NOMO-1 (cell line): ENCODE results near the gene JPH4.
"Not testable (repeated sequence)": the region's sequence is repeated elsewhere in the genome, so short reads cannot be mapped to it uniquely, and the experiment has no call there.

Experiments used
- DNase-seq, 2 experiments: peaks; one replicate each; lab custom pipeline; 2025; ENCODE audit not compliant: unreplicated experiment in 2 of 2; lab: John Stamatoyannopoulos, UW

The JPH4 gene

GRCh38 chr14:23550131-23550811 is 28.3 kb downstream of the JPH4 start:
- no peak for DNase-seq

GRCh38 chr14:23548351-23549318 is 30.0 kb downstream of the JPH4 start:
- DNase-seq: no peak

GRCh38 chr14:23547924-23548323 is 30.7 kb downstream of the JPH4 start:
- no peak for DNase-seq

DNA sequence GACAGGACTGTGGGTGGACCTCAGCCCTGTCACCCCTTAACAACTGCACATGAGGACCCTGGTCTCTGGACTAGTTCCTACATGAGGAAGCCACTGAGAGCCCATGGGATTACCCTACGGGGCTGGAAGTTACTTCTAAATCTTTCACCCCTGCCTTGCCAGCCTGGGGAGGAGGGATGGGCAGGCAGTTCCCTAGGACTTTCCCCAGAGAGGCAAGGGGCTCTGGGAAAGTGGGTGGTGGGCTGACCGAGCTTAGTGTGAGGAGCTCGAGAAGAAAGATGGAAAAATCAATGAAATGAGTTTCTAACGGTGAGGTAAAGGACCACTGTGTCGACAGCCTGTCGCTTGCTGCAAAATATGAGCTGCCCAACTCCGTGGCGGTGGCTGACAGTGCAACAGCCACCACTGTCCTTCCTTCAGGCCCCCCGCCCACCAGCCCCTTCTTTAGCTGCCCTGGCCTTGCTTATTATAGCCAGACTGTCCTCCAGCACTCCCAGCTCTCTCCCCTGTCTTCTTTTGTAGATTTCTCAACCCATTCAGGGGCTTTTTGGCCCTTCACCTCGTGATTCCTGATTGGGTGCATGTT is 32.0 kb downstream of the JPH4 start:
- DNase-seq: no peak

- DNase-seq: no peak
Measured at GRCh38 chr14:23545740-23546365, 32.7 kb downstream of the JPH4 start.

- DNase-seq: no peak
Measured at GRCh38 chr14:23544511-23545447, 33.8 kb downstream of the JPH4 start.

GRCh38 chr14:23543403-23543802 is 35.2 kb downstream of the JPH4 start:
- no peak for DNase-seq

- DNase-seq: no peak
Measured at GRCh38 chr14:23542261-23542660, 36.3 kb downstream of the JPH4 start.

DNA sequence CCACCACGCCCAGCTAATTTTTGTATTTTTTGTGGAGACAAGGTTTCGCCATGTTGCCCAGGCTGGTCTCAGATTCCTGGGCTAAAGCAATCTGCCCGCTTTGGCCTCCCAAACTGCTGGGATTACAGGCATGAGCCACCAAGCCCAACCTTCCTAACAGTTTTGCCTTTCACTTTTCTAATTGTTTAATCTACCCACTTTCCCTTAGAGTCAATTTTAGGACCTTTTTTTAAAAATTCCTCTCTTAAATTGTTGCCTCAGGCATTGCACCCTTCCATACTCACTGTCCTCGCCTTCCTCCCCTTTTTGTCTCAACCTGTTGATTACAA is 38.5 kb downstream of the JPH4 start:
- DNase-seq: no peak

DNA sequence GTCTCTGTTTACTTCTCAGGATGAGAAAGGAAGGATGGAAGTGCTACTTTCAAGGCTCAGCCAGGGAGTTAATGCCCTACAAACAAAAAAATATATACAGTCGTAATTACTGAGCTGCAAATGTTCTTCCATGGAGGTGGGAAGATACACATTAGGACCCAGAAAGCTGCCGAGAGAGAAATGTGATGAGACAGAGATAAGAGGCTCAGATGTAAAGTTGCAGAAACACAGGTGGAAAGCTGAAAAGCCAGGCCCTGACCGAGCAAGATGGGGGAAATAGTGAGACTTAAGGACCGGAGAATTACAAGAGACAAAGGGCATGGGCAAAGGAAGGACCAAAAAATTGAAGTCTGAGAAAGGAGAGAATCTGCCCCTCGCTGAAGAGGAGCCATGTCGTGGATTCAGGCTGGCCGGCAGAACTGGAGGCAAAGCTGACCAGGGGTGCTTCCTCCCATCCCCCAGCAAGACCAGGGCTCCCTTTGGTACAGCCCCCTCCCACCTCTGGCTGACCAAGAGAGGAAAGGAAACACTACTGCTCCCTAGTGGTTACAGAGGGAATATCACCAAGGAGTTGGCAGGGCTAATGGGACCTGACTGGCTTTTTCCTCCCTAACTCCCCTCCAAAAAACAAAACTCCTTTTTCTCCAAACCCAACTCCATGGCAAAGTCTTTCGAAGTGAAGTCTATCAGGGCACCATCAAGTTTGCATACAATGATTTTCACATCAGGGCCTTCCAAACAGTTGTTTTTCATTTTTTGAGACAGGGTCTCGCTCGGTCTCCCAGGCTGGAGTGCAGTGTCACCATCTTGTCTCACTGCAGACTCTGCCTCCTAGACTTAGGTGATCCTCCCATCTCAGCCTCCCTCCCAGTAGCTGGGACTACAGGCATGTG is 39.1 kb downstream of the JPH4 start:
- peak in 1 of 2 experiments; percentile 43 for DNase-seq

DNA sequence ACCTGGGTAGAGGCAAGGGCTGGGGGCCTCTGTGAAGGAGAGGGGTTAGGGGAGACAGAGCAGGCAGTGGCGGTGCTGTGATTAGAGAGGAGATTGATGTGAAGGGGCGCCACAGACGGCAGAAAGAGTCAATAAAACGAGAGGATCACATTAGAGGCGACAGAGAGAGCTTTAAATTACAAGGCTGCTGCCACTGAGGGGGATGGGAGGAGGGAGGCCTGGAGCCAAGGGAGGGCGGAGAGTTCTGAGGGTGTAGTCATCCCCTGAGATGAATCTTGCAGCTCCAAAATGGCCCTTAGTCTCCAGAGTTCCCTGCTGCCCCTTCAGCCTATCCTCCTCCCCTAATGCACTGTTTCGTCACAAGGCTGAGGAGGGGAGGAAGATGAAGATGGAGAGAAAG is 39.8 kb downstream of the JPH4 start:
- DNase-seq: no peak

DNA sequence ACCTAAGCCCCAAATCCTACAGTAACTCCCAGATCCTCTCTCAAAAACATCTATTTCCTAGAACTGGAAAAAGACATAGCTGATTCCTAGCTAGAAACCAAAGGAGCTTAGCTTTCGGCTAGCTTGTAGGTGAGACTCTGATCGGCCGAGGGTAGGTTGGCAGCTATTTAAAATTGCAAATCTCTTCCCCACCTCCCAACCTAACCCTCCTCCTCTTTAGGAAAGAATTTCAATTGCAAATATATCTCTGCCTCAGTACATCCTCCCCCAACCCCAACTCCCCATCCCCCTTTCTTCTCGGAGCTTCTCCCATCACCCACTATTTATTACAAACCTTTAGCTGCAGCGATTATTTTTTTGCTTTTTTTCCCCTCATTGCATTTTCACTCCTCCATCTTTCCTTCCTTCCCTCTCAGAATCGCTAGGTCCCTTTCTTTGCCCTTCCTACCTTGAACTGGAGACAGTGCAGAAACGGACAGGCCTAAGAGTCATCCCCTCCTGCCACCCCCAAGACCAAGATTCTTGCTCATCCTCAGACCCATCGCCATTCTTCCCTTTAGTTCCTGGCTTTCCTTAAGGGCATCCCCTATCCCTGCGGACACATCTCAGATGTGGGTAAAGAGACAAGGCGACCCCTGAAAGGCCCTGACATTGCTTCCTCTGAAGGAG is 40.4 kb downstream of the JPH4 start:
- DNase-seq: no peak

GRCh38 chr14:23537351-23538049 is 41.1 kb downstream of the JPH4 start:
- no peak for DNase-seq

DNA sequence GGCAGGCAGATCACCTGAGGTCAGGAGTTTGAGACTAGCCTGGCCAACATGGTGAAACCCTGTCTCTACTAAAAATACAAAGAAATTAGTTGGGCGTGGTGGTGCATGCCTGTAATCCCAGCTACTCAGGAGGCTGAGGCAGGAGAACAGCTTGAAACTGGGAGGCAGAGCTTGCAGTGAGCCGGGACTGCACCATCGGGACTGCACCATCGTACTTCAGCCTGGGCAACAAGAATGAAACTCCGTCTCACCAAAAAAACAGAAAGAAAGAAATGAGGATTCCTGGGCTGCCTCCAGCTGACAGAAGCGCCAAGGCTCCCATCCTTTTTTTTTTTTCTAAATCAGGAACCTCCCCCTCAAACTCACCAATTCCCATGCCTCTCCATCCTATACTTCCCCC is 41.7 kb downstream of the JPH4 start:
- not testable (repeated sequence) for DNase-seq

DNA sequence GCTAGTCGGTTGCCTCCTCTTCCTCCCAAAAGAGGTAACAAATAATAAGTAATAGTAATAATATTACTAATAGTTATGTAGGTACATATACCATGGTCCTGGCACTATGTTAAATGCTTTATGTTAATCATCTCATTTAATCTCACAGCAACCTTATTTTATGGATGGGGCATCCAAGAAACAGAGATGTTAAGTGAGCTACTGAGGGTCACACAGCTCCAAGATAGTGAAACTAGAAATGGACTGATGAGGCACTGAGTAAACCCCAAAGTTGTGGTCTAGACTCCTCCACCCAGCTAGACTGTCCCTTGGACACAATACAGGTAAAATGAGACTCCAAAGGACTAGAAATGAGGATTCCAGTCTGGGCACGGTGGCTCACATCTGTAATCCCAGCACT is 42.1 kb downstream of the JPH4 start:
- no peak for DNase-seq

DNA sequence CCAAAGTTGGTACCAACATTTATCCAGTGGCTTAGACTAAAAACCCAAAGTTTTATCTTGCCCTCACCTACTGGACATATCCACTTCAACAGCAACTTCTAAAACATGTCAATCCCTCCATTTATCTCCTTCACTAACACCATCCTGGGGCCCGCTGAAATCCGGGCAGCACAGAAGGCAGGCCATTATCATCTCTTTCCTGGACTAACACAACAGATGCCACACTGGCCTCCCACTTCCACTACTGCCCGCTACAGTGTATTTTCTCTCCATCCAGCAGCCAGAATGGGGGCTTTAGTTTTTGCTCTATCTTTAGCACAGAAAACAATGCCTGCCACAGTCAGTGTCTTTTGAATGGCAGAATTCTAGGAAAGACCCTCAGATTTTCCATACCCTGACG is 42.6 kb downstream of the JPH4 start:
- no peak for DNase-seq

- DNase-seq: no peak
Measured at GRCh38 chr14:23533652-23534435, 44.7 kb downstream of the JPH4 start.
